KMS-11 (cell line): ENCODE results near the gene HMGXB4.

Experiments used
- H2AFZ ChIP-seq: fragments of 200-600 bp; sonication (generic); 2 replicates; pipeline ENCODE4 v1.6.1; 2016; ENCODE audit warnings: antibody characterized with exemption, mixed run types, low read depth
- H3K27ac ChIP-seq: fragments of 200-600 bp; sonication (generic); 2 replicates; pipeline ENCODE4 v1.6.1; 2016; ENCODE audit warnings: mild to moderate bottlenecking, mixed run types
- H3K27me3 ChIP-seq: fragments of 200-600 bp; sonication (generic); 2 replicates; pipeline ENCODE4 v1.6.1; 2017; ENCODE audit warnings: mild to moderate bottlenecking, low read depth, mixed run types, moderate library complexity; ENCODE audit not compliant: insufficient read depth
- H3K36me3 ChIP-seq: fragments of 200-600 bp; sonication (generic); 2 replicates; pipeline ENCODE4 v1.6.1; 2017; ENCODE audit warnings: mild to moderate bottlenecking, mixed run types; ENCODE audit not compliant: insufficient read depth
- H3K4me1 ChIP-seq: fragments of 200-600 bp; sonication (generic); 2 replicates; pipeline ENCODE4 v1.6.1; 2016; ENCODE audit warnings: mild to moderate bottlenecking, low read depth, mixed run types; ENCODE audit not compliant: poor library complexity, severe bottlenecking
- H3K4me2 ChIP-seq: fragments of 200-600 bp; sonication (generic); 2 replicates; pipeline ENCODE4 v1.7.0; 2016; ENCODE audit warnings: mild to moderate bottlenecking, mixed run types
- H3K4me3 ChIP-seq: fragments of 200-600 bp; sonication (generic); IDR thresholded peaks from 2 replicates; pipeline ENCODE4 v1.6.1; 2017; ENCODE audit warnings: low read depth, low read length, mixed read lengths; ENCODE audit not compliant: insufficient read depth
- H3K79me2 ChIP-seq: fragments of 200-600 bp; sonication (generic); 2 replicates; pipeline ENCODE4 v1.6.1; 2016; ENCODE audit warnings: low read depth, mixed run types; ENCODE audit not compliant: insufficient read depth
- H3K9ac ChIP-seq: fragments of 200-600 bp; sonication (generic); 2 replicates; pipeline ENCODE4 v1.6.1; 2016; ENCODE audit warnings: mild to moderate bottlenecking, mixed run types
- H4K20me1 ChIP-seq: fragments of 200-600 bp; sonication (generic); 2 replicates; pipeline ENCODE4 v1.6.1; 2016; ENCODE audit warnings: mild to moderate bottlenecking, mixed run types; ENCODE audit not compliant: insufficient read depth
- CTCF ChIP-seq: fragments of 200-600 bp; sonication (generic); conservative IDR thresholded peaks from 2 replicates; pipeline ENCODE4 v1.6.1; 2017; ENCODE audit warnings: low read depth, mild to moderate bottlenecking, antibody characterized with exemption, low read length, moderate library complexity, mixed read lengths

HMGXB4 gene

GRCh38 chr22:35219012-35219411 lies 38.3 kb upstream of the HMGXB4 start:
- Histone ChIP-seq H3K4me2 (no peak overlapping the region), H3K27me3 (no peaks in the 10 kb centered on the region)

GRCh38 chr22:35220221-35220620 lies 37.1 kb upstream of the HMGXB4 start:
- TF ChIP-seq CTCF: no peak
- no peaks in the 10 kb centered on the region for H3K79me2 ChIP-seq

More at GRCh38 chr22:35219012-35219411, 38.3 kb upstream of the HMGXB4 start:
- no peaks in the 10 kb centered on the region for H3K4me1 ChIP-seq
- no peak overlapping the region for H3K4me3 ChIP-seq
- H3K27ac ChIP-seq: no peak overlapping the region
- TF ChIP-seq CTCF: no peak
- H3K9ac ChIP-seq: no peak overlapping the region
- no peak overlapping the region for H2AFZ ChIP-seq
- H3K36me3 ChIP-seq: no peaks in the 10 kb centered on the region
- no peaks in the 10 kb centered on the region for H3K79me2 ChIP-seq
- H4K20me1 ChIP-seq: no peaks in the 10 kb centered on the region

GRCh38 chr22:35225010-35225409 lies 32.3 kb upstream of the HMGXB4 start:
- H3K79me2 ChIP-seq: no peaks in the 10 kb centered on the region

More at GRCh38 chr22:35220221-35220620, 37.1 kb upstream of the HMGXB4 start:
- Histone ChIP-seq H2AFZ (no peak overlapping the region), H3K9ac (no peak overlapping the region), H3K4me1 (no peaks in the 10 kb centered on the region), H3K27me3 (no peaks in the 10 kb centered on the region), H3K36me3 (no peaks in the 10 kb centered on the region), H3K4me3 (no peak overlapping the region), H3K4me2 (no peak overlapping the region), H3K27ac (no peak overlapping the region), H4K20me1 (no peaks in the 10 kb centered on the region)

GRCh38 chr22:35226958-35227647 lies 30.2 kb upstream of the HMGXB4 start:
- no peak for TF ChIP-seq CTCF
- Histone ChIP-seq H4K20me1 (no peaks in the 10 kb centered on the region), H3K9ac (no peak overlapping the region), H3K79me2 (no peaks in the 10 kb centered on the region), H3K4me1 (no peaks in the 10 kb centered on the region), H3K4me2 (no peak overlapping the region), H3K27me3 (no peaks in the 10 kb centered on the region), H2AFZ (no peak overlapping the region), H3K4me3 (no peak overlapping the region), H3K27ac (no peak overlapping the region), H3K36me3 (no peaks in the 10 kb centered on the region)

More at GRCh38 chr22:35225010-35225409, 32.3 kb upstream of the HMGXB4 start:
- Histone ChIP-seq H4K20me1 (no peaks in the 10 kb centered on the region), H3K36me3 (no peaks in the 10 kb centered on the region), H3K9ac (no peak overlapping the region), H3K27me3 (no peaks in the 10 kb centered on the region), H2AFZ (no peak overlapping the region), H3K4me1 (no peaks in the 10 kb centered on the region), H3K4me3 (no peak overlapping the region), H3K27ac (no peak overlapping the region), H3K4me2 (no peak overlapping the region)
- TF ChIP-seq CTCF: no peak
